ENCODE data around the gene CEBPZ. TPM values are rescaled to one million over a fixed set of nuclear protein-coding genes. Genes with fewer than 3 reads are reported as not detected.

The CEBPZ gene
- total and polyA plus RNA-seq, 2 donors (not counting 3 experiments of a cell fraction or from before 2014, with no cell fraction given) = 3.6 to 46.9 TPM

DNA sequence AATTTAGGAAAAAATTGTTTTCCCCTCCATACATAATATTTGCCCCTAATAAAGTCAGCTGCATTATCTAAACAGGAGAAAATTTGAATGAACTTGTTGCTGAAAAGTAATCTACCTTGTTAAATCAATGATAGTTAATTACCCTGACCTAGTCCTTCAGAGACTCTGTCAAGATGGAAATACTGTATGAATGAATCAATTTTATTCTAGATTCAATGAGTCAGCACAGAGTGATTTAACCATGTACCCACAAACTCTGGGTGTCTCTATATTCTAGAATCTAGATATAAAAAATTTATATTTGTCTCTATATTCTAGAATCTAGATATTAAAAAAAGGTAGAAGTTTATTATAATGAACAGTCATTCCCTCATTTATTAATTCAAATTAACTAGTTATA, 36.3 kb upstream of the CEBPZ start:
- Histone ChIP-seq H3K79me2 (ENCODE audit: control insufficient read depth, insufficient read depth, low read length) (no peaks in the 10 kb centered on the region), H3K9ac (replicated peaks; ENCODE audit: extremely low read depth, insufficient read depth, low read length) (no peak overlapping the region), H3K9me3 (replicated peaks; ENCODE audit: control insufficient read depth, insufficient read depth, low read length) (no peaks in the 10 kb centered on the region), H3K36me3 (ENCODE audit: control insufficient read depth in 2 of 2, extremely low read depth in 1 of 2, insufficient read depth in 2 of 2, low read length in 2 of 2) (peaks cover 2 to 11% of the 10 kb centered on the region in 2 experiments), H3K27ac (ENCODE audit: insufficient read depth, low read depth, low read length) (no peak overlapping the region), H3K4me3 (replicated peaks in 1 of 3; ENCODE audit: insufficient read depth in 1 of 3, low read depth in 1 of 3, low read length in 3 of 3) (no peak overlapping the region), H3K4me2 (ENCODE audit: insufficient read depth, low read length) (no peak overlapping the region), H3K27me3 (ENCODE audit: control insufficient read depth in 2 of 2, insufficient read depth in 2 of 2, low read length in 2 of 2) (no peaks in the 10 kb centered on the region), H3K9me1 (replicated peaks; ENCODE audit: control insufficient read depth, extremely low read depth, insufficient read depth, low read length) (no peaks in the 10 kb centered on the region), H4K20me1 (replicated peaks; ENCODE audit: control insufficient read depth, extremely low read depth, insufficient read depth, low read length) (no peaks in the 10 kb centered on the region), H2AFZ (ENCODE audit: low read depth, low read length) (no peak overlapping the region), H3K4me1 (ENCODE audit: control insufficient read depth, extremely low read depth, insufficient read depth, low read length) (no peaks in the 10 kb centered on the region)
- FAIRE-seq (no peak), DNase-seq (ENCODE audit: low read depth, low spot score) (no peak)
- intact Hi-C loops (cut with micrococcal nuclease) = no loop called here
- POLR2A ChIA-PET = no interaction called here
- BruUV-seq (replicated peaks) = no TSS peak
- TF ChIP-seq FOS (IDR thresholded peaks at IDR 0.05; ENCODE audit: borderline replicate concordance, insufficient read depth, low read length) (no peak), MYC (IDR thresholded peaks at IDR 0.05; ENCODE audit: low read depth, low read length) (no peak), POLR2A (IDR thresholded peaks at IDR 0.05; ENCODE audit: low read depth, low read length) (no peak)
- TF ChIP-seq, protein P1, sequence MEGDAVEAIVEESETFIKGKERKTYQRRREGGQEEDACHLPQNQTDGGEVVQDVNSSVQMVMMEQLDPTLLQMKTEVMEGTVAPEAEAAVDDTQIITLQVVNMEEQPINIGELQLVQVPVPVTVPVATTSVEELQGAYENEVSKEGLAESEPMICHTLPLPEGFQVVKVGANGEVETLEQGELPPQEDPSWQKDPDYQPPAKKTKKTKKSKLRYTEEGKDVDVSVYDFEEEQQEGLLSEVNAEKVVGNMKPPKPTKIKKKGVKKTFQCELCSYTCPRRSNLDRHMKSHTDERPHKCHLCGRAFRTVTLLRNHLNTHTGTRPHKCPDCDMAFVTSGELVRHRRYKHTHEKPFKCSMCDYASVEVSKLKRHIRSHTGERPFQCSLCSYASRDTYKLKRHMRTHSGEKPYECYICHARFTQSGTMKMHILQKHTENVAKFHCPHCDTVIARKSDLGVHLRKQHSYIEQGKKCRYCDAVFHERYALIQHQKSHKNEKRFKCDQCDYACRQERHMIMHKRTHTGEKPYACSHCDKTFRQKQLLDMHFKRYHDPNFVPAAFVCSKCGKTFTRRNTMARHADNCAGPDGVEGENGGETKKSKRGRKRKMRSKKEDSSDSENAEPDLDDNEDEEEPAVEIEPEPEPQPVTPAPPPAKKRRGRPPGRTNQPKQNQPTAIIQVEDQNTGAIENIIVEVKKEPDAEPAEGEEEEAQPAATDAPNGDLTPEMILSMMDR (IDR thresholded peaks at IDR 0.05; ENCODE audit: extremely low read depth in 1 of 2, insufficient read depth in 1 of 2, low read depth in 1 of 2, low read length in 2 of 2) = no peak
- TF ChIP-seq, protein P2, sequence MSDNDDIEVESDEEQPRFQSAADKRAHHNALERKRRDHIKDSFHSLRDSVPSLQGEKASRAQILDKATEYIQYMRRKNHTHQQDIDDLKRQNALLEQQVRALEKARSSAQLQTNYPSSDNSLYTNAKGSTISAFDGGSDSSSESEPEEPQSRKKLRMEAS (IDR thresholded peaks at IDR 0.05; ENCODE audit: insufficient read depth, insufficient read length) = no peak
- CTCF ChIA-PET = no interaction called here
- dilution Hi-C loops (cut with MboI; ENCODE audit: extremely low pct_ligation_motif_present, low sequenced_read_pairs) = no loop called here

DNA sequence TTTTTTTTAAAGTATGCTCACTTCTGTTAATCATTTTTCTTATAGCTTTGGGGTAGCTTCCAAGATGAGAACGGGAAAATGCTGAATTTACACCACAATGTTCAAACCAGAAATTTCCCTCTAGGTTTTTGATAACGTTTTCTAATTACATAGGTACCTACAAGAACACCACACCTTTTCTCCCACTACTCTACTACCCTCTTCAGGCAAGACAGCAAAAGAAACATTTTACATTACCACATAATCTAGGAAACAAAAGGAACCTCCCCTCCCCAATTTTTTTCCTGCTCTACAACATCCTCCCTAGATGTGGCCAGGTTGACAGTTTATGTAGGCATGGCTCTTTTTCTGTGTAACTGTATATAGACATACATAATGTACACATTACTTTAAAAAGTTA, 32.4 kb upstream of the CEBPZ start:
- intact Hi-C loops (cut with micrococcal nuclease) = no loop called here
- Histone ChIP-seq H3K79me2 (ENCODE audit: control insufficient read depth, insufficient read depth, low read length) (no peaks in the 10 kb centered on the region), H3K4me3 (replicated peaks in 1 of 3; ENCODE audit: insufficient read depth in 1 of 3, low read depth in 1 of 3, low read length in 3 of 3) (no peak overlapping the region), H2AFZ (ENCODE audit: low read depth, low read length) (no peak overlapping the region), H3K27ac (ENCODE audit: insufficient read depth, low read depth, low read length) (no peak overlapping the region), H4K20me1 (replicated peaks; ENCODE audit: control insufficient read depth, extremely low read depth, insufficient read depth, low read length) (no peaks in the 10 kb centered on the region), H3K4me1 (ENCODE audit: control insufficient read depth, extremely low read depth, insufficient read depth, low read length) (no peaks in the 10 kb centered on the region), H3K9me3 (replicated peaks; ENCODE audit: control insufficient read depth, insufficient read depth, low read length) (no peaks in the 10 kb centered on the region), H3K9me1 (replicated peaks; ENCODE audit: control insufficient read depth, extremely low read depth, insufficient read depth, low read length) (no peaks in the 10 kb centered on the region), H3K4me2 (ENCODE audit: insufficient read depth, low read length) (no peak overlapping the region), H3K9ac (replicated peaks; ENCODE audit: extremely low read depth, insufficient read depth, low read length) (no peak overlapping the region), H3K27me3 (ENCODE audit: control insufficient read depth in 2 of 2, insufficient read depth in 2 of 2, low read length in 2 of 2) (no peaks in the 10 kb centered on the region), H3K36me3 (ENCODE audit: control insufficient read depth in 2 of 2, extremely low read depth in 1 of 2, insufficient read depth in 2 of 2, low read length in 2 of 2) (peaks cover 2 to 8% of the 10 kb centered on the region in 2 experiments)
- no TSS peak for BruUV-seq (replicated peaks)
- CTCF ChIA-PET = interaction anchor here (1.5 kb wide), 1 partner anchor 11 kb away, joined by 3 read pairs; no protein-coding TSS in a partner anchor
- FAIRE-seq = no peak
- dilution Hi-C loops (cut with MboI; ENCODE audit: extremely low pct_ligation_motif_present, low sequenced_read_pairs) = no loop called here
- POLR2A ChIA-PET = no interaction called here
- TF ChIP-seq GATA2 (IDR thresholded peaks at IDR 0.05; ENCODE audit: insufficient read depth, insufficient read length, low read depth, low read length) (no peak), POLR2A (IDR thresholded peaks at IDR 0.05; ENCODE audit: low read depth, low read length) (no peak), POLR2AphosphoS5 (IDR thresholded peaks at IDR 0.05; ENCODE audit: insufficient read depth, low read depth, low read length) (no peak), FOS (IDR thresholded peaks at IDR 0.05; ENCODE audit: borderline replicate concordance, insufficient read depth, low read length) (no peak), MYC (IDR thresholded peaks at IDR 0.05; ENCODE audit: low read depth, low read length) (no peak), JUN (IDR thresholded peaks at IDR 0.05; ENCODE audit: borderline replicate concordance, insufficient read depth, insufficient read length, low read depth) (no peak), EZH2 (IDR thresholded peaks at IDR 0.05; ENCODE audit: borderline replicate concordance, low read depth, low read length, severe bottlenecking) (no peak)
- TF ChIP-seq, protein P2 (IDR thresholded peaks at IDR 0.05; ENCODE audit: insufficient read depth, insufficient read length) = no peak
- TF ChIP-seq, protein P1 (IDR thresholded peaks at IDR 0.05; ENCODE audit: extremely low read depth in 1 of 2, insufficient read depth in 1 of 2, low read depth in 1 of 2, low read length in 2 of 2) = no peak
- DNase-seq (ENCODE audit: low read depth, low spot score) = no peak
